Measurements from ENCODE around the gene CD6.

GRCh38 chr11:60968223-60968622, 3.3 kb upstream of the CD6 start:
- TF ChIP-seq CTCF (IDR thresholded peaks at IDR 0.05) (no peak), POLR2A (IDR thresholded peaks at IDR 0.05) (no peak)

All from prostate gland (tissue), 2 donors.